Ishikawa (cell line): Measurements from ENCODE around the gene TCF7.

Experiments
- CEBPB ChIP-seq: IDR thresholded peaks from 2 replicates; pipeline ENCODE4 v1.6.1; 2012
- CREB1 ChIP-seq: IDR thresholded peaks from 2 replicates; pipeline ENCODE4 v1.6.1; 2012; ENCODE audit warnings: low read depth
- EGR1 ChIP-seq: IDR thresholded peaks from 2 replicates; pipeline ENCODE4 v1.6.1; 2012
- EP300 ChIP-seq: IDR thresholded peaks from 2 replicates; pipeline ENCODE4 v1.6.1; 2012; ENCODE audit warnings: borderline replicate concordance
- FOXM1 ChIP-seq: IDR thresholded peaks from 2 replicates; pipeline ENCODE4 v1.6.1; 2012; ENCODE audit warnings: low read depth, borderline replicate concordance
- MAX ChIP-seq: IDR thresholded peaks from 2 replicates; pipeline ENCODE4 v1.6.1; 2012
- RAD21 ChIP-seq: IDR thresholded peaks from 2 replicates; pipeline ENCODE4 v1.6.1; 2012; ENCODE audit warnings: low read depth
- REST ChIP-seq: IDR thresholded peaks from 2 replicates; pipeline ENCODE4 v1.6.1; 2012; ENCODE audit warnings: low read depth, mild to moderate bottlenecking
- TAF1 ChIP-seq: IDR thresholded peaks from 2 replicates; pipeline ENCODE4 v1.6.1; 2012; ENCODE audit warnings: low read depth, mild to moderate bottlenecking
- TEAD4 ChIP-seq: IDR thresholded peaks from 2 replicates; pipeline ENCODE4 v1.6.1; 2012
- USF1 ChIP-seq: IDR thresholded peaks from 2 replicates; pipeline ENCODE4 v1.6.1; 2012
- YY1 ChIP-seq: IDR thresholded peaks from 2 replicates; pipeline ENCODE4 v1.6.1; 2012; ENCODE audit warnings: low read depth
- ZBTB7A ChIP-seq: IDR thresholded peaks from 2 replicates; pipeline ENCODE4 v1.6.1; 2012; ENCODE audit warnings: low read depth

- TF ChIP-seq FOXM1 (no peak), USF1 (no peak), RAD21 (no peak), EGR1 (no peak), REST (no peak), EP300 (no peak), CREB1 (no peak), YY1 (no peak), MAX (no peak), TAF1 (no peak), TEAD4 (no peak), CEBPB (no peak), ZBTB7A (no peak)
Measured at GRCh38 chr5:134178096-134178419, 63.6 kb downstream of the TCF7 start.
